Measurements from ENCODE around the gene MAPRE2.

MAPRE2 gene

GRCh38 chr18:35002120-35002519 is 39.1 kb upstream of the MAPRE2 start:
- no peak overlapping the region for H3K4me3 ChIP-seq (ENCODE audit: low read depth, low read length)
- DNase-seq (ENCODE audit: low read depth), result no peak
- no peak for TF ChIP-seq CTCF (conservative IDR thresholded peaks at IDR 0.05; ENCODE audit: low read depth, low read length)

- peak; percentile 71 for TF ChIP-seq CTCF (conservative IDR thresholded peaks at IDR 0.05; ENCODE audit: low read depth, low read length)
- no peak overlapping the region for H3K4me3 ChIP-seq (ENCODE audit: low read depth, low read length)
- peak; percentile 88 for DNase-seq (ENCODE audit: low read depth)
Measured at GRCh38 chr18:35005963-35006577, 35.1 kb upstream of the MAPRE2 start.

- H3K4me3 ChIP-seq (ENCODE audit: low read depth, low read length), result no peak overlapping the region
- DNase-seq (ENCODE audit: low read depth), result no peak
- TF ChIP-seq CTCF (conservative IDR thresholded peaks at IDR 0.05; ENCODE audit: low read depth, low read length), result no peak
Measured at GRCh38 chr18:35010156-35010555, 31.1 kb upstream of the MAPRE2 start.

- H3K4me3 ChIP-seq (ENCODE audit: low read depth, low read length), result no peak overlapping the region
- TF ChIP-seq CTCF (conservative IDR thresholded peaks at IDR 0.05; ENCODE audit: low read depth, low read length), result no peak
- DNase-seq (ENCODE audit: low read depth), result peak; percentile 10
Measured at GRCh38 chr18:35010993-35011392, 30.2 kb upstream of the MAPRE2 start.

- no peak overlapping the region for H3K4me3 ChIP-seq (ENCODE audit: low read depth, low read length)
- no peak for TF ChIP-seq CTCF (conservative IDR thresholded peaks at IDR 0.05; ENCODE audit: low read depth, low read length)
- DNase-seq (ENCODE audit: low read depth), result peak; percentile 65
Measured at GRCh38 chr18:35019933-35020332, 21.3 kb upstream of the MAPRE2 start.

GRCh38 chr18:35022426-35023001 is 18.7 kb upstream of the MAPRE2 start:
- DNase-seq (ENCODE audit: low read depth), result no peak
- TF ChIP-seq CTCF (conservative IDR thresholded peaks at IDR 0.05; ENCODE audit: low read depth, low read length), result no peak
- H3K4me3 ChIP-seq (ENCODE audit: low read depth, low read length), result no peak overlapping the region

- no peak for DNase-seq (ENCODE audit: low read depth)
- no peak for TF ChIP-seq CTCF (conservative IDR thresholded peaks at IDR 0.05; ENCODE audit: low read depth, low read length)
- no peak overlapping the region for H3K4me3 ChIP-seq (ENCODE audit: low read depth, low read length)
Measured at GRCh38 chr18:35024196-35024595, 17.0 kb upstream of the MAPRE2 start.

Measured in choroid plexus epithelial cell (primary cell).